GM21723 (cell line): ENCODE results near the gene SEC14L1.
"Not testable (repeated sequence)": the region's sequence is repeated elsewhere in the genome, so short reads cannot be mapped to it uniquely, and the experiment has no call there.

Experiments used
- ATAC-seq: cut with Tn5 transposase; IDR thresholded peaks from one replicate; pipeline ENCODE4 v1.9.1; 2021; ENCODE audit warnings: mild to moderate bottlenecking, moderate library complexity; ENCODE audit not compliant: unreplicated experiment

SEC14L1 gene

GRCh38 chr17:77231076-77231871 is 90.5 kb downstream of the SEC14L1 start:
- ATAC-seq = no peak

- no peak for ATAC-seq
Observed at GRCh38 chr17:77233127-77233526, 92.4 kb downstream of the SEC14L1 start.

GRCh38 chr17:77233635-77234334 is 93.0 kb downstream of the SEC14L1 start:
- ATAC-seq = peak; percentile 57

GRCh38 chr17:77234695-77235094 is 93.9 kb downstream of the SEC14L1 start:
- ATAC-seq = no peak

- no peak for ATAC-seq
Observed at GRCh38 chr17:77235370-77235941, 94.7 kb downstream of the SEC14L1 start.

- no peak for ATAC-seq
Observed at GRCh38 chr17:77237232-77238008, 96.7 kb downstream of the SEC14L1 start.

- ATAC-seq = no peak
Observed at GRCh38 chr17:77240976-77241375, 100.2 kb downstream of the SEC14L1 start.

GRCh38 chr17:77242118-77242851 is 101.5 kb downstream of the SEC14L1 start:
- no peak for ATAC-seq

GRCh38 chr17:77245162-77245926 is 104.6 kb downstream of the SEC14L1 start:
- peak; percentile 73 for ATAC-seq

GRCh38 chr17:77246110-77247047 is 105.6 kb downstream of the SEC14L1 start:
- peak; percentile 14 for ATAC-seq

GRCh38 chr17:77247048-77247541 is 106.3 kb downstream of the SEC14L1 start:
- peak; percentile 51 for ATAC-seq

GRCh38 chr17:77247609-77248008 is 106.8 kb downstream of the SEC14L1 start:
- no peak for ATAC-seq

- ATAC-seq = no peak
Observed at GRCh38 chr17:77248216-77249114, 107.7 kb downstream of the SEC14L1 start.

GRCh38 chr17:77251622-77252183 is 110.9 kb downstream of the SEC14L1 start:
- no peak for ATAC-seq

GRCh38 chr17:77252306-77252705 is 111.5 kb downstream of the SEC14L1 start:
- ATAC-seq = not testable (repeated sequence)

GRCh38 chr17:77253611-77254051 is 112.9 kb downstream of the SEC14L1 start:
- no peak for ATAC-seq
